SJCRH30 (cell line): ENCODE data around the gene POMGNT1. TPM values are rescaled to one million over a fixed set of nuclear protein-coding genes. Genes with fewer than 3 reads are reported as not detected.
A peak's percentile ranks its signal among the peaks of the same experiment; 100 is the strongest.

Experiments
- DNase-seq, 2 experiments: peaks; one replicate each; pipeline ENCODE4 v3.0.0-alpha.2; 2015 to 2020
- H3K27ac ChIP-seq: fragments of 250-450 bp; sonication (Bioruptor Pico); 2 replicates; pipeline ENCODE4 v1.5.1; 2020; ENCODE audit warnings: mild to moderate bottlenecking, moderate library complexity
- H3K27me3 ChIP-seq: fragments of 250-450 bp; sonication (Bioruptor Pico); 2 replicates; pipeline ENCODE4 v1.5.1; 2020; ENCODE audit warnings: mild to moderate bottlenecking, moderate library complexity
- H3K36me3 ChIP-seq: fragments of 250-450 bp; sonication (Bioruptor Pico); 2 replicates; pipeline ENCODE4 v1.5.1; 2020; ENCODE audit warnings: mild to moderate bottlenecking, moderate library complexity
- H3K4me1 ChIP-seq: fragments of 250-450 bp; sonication (Bioruptor Pico); 2 replicates; pipeline ENCODE4 v1.5.1; 2020; ENCODE audit warnings: mild to moderate bottlenecking, moderate library complexity
- H3K4me3 ChIP-seq: fragments of 250-450 bp; sonication (Bioruptor Pico); 2 replicates; pipeline ENCODE4 v1.5.1; 2020; ENCODE audit warnings: mild to moderate bottlenecking, moderate library complexity
- H3K9me3 ChIP-seq: fragments of 250-450 bp; sonication (Bioruptor Pico); replicated peaks from 2 replicates; pipeline ENCODE4 v1.5.1; 2020; ENCODE audit warnings: mild to moderate bottlenecking, moderate library complexity
- total RNA-seq: library from RNA; depleted of rRNA; stranded (reverse); fragments of >200 nt; shearing (Covaris generic); gene quantifications from 2 replicates; pipeline ENCODE4 v1.2.3, GENCODE V29; 2014

Gene POMGNT1
- total RNA-seq, 1 experiment from 2014 or later, result 53.3 TPM

GRCh38 chr1:46221749-46222148 lies 23.5 kb upstream of the POMGNT1 start:
- H3K4me1 ChIP-seq, result no peaks in the 10 kb centered on the region
- H3K36me3 ChIP-seq, result no peaks in the 10 kb centered on the region
- H3K27me3 ChIP-seq, result no peaks in the 10 kb centered on the region
- H3K4me3 ChIP-seq, result no peak overlapping the region
- DNase-seq, result peak; percentile 19 to 35
- H3K9me3 ChIP-seq, result no peaks in the 10 kb centered on the region
- H3K27ac ChIP-seq, result no peak overlapping the region

GRCh38 chr1:46220808-46221207 lies 22.6 kb upstream of the POMGNT1 start:
- no peak overlapping the region for H3K4me3 ChIP-seq
- no peaks in the 10 kb centered on the region for H3K36me3 ChIP-seq
- H3K27ac ChIP-seq, result no peak overlapping the region
- no peak for DNase-seq
- no peaks in the 10 kb centered on the region for H3K4me1 ChIP-seq
- no peaks in the 10 kb centered on the region for H3K9me3 ChIP-seq
- H3K27me3 ChIP-seq, result no peaks in the 10 kb centered on the region

GRCh38 chr1:46219551-46220520 lies 21.6 kb upstream of the POMGNT1 start:
- H3K27me3 ChIP-seq, result no peaks in the 10 kb centered on the region
- no peak overlapping the region for H3K27ac ChIP-seq
- no peaks in the 10 kb centered on the region for H3K9me3 ChIP-seq
- no peak overlapping the region for H3K4me3 ChIP-seq
- no peaks in the 10 kb centered on the region for H3K36me3 ChIP-seq
- DNase-seq, result no peak
- H3K4me1 ChIP-seq, result no peaks in the 10 kb centered on the region

GRCh38 chr1:46218443-46218842 lies 20.2 kb upstream of the POMGNT1 start:
- H3K27me3 ChIP-seq, result no peaks in the 10 kb centered on the region
- H3K9me3 ChIP-seq, result no peaks in the 10 kb centered on the region
- no peaks in the 10 kb centered on the region for H3K36me3 ChIP-seq
- DNase-seq, result no peak
- H3K4me3 ChIP-seq, result no peak overlapping the region
- H3K4me1 ChIP-seq, result no peaks in the 10 kb centered on the region
- H3K27ac ChIP-seq, result no peak overlapping the region

- no peak overlapping the region for H3K4me3 ChIP-seq
- no peaks in the 10 kb centered on the region for H3K36me3 ChIP-seq
- no peaks in the 10 kb centered on the region for H3K9me3 ChIP-seq
- DNase-seq, result no peak
- no peak overlapping the region for H3K27ac ChIP-seq
- H3K4me1 ChIP-seq, result no peaks in the 10 kb centered on the region
- H3K27me3 ChIP-seq, result no peaks in the 10 kb centered on the region
Observed at GRCh38 chr1:46215504-46215903, 17.3 kb upstream of the POMGNT1 start.

- no peaks in the 10 kb centered on the region for H3K36me3 ChIP-seq
- DNase-seq, result no peak
- no peaks in the 10 kb centered on the region for H3K4me1 ChIP-seq
- H3K27ac ChIP-seq, result no peak overlapping the region
- no peak overlapping the region for H3K4me3 ChIP-seq
- no peaks in the 10 kb centered on the region for H3K9me3 ChIP-seq
- no peaks in the 10 kb centered on the region for H3K27me3 ChIP-seq
Observed at GRCh38 chr1:46211051-46211450, 12.8 kb upstream of the POMGNT1 start.

GRCh38 chr1:46210561-46210960 lies 12.3 kb upstream of the POMGNT1 start:
- Histone ChIP-seq H3K4me3 (no peak overlapping the region), H3K27ac (no peak overlapping the region), H3K27me3 (no peaks in the 10 kb centered on the region), H3K4me1 (no peaks in the 10 kb centered on the region), H3K9me3 (no peaks in the 10 kb centered on the region), H3K36me3 (no peaks in the 10 kb centered on the region)
- no peak for DNase-seq

- no peak overlapping the region for H3K4me3 ChIP-seq
- H3K36me3 ChIP-seq, result no peaks in the 10 kb centered on the region
- no peak overlapping the region for H3K27ac ChIP-seq
- H3K4me1 ChIP-seq, result no peaks in the 10 kb centered on the region
- no peak for DNase-seq
- H3K27me3 ChIP-seq, result no peaks in the 10 kb centered on the region
- no peaks in the 10 kb centered on the region for H3K9me3 ChIP-seq
Observed at GRCh38 chr1:46206399-46206798, 8.2 kb upstream of the POMGNT1 start.

GRCh38 chr1:46205791-46206190 lies 7.6 kb upstream of the POMGNT1 start:
- H3K27me3 ChIP-seq, result no peaks in the 10 kb centered on the region
- no peaks in the 10 kb centered on the region for H3K4me1 ChIP-seq
- no peak for DNase-seq
- no peaks in the 10 kb centered on the region for H3K9me3 ChIP-seq
- no peak overlapping the region for H3K27ac ChIP-seq
- H3K36me3 ChIP-seq, result no peaks in the 10 kb centered on the region
- no peak overlapping the region for H3K4me3 ChIP-seq

- no peak for DNase-seq
- Histone ChIP-seq H3K9me3 (no peaks in the 10 kb centered on the region), H3K4me3 (no peak overlapping the region), H3K27me3 (no peaks in the 10 kb centered on the region), H3K4me1 (no peaks in the 10 kb centered on the region), H3K36me3 (no peaks in the 10 kb centered on the region), H3K27ac (no peak overlapping the region)
Observed at GRCh38 chr1:46205141-46205540, 6.9 kb upstream of the POMGNT1 start.

- Histone ChIP-seq H3K27ac (no peak overlapping the region), H3K4me3 (no peak overlapping the region; the same call in 1 of the 2 replicates), H3K36me3 (no peaks in the 10 kb centered on the region), H3K27me3 (no peaks in the 10 kb centered on the region), H3K9me3 (no peaks in the 10 kb centered on the region), H3K4me1 (no peaks in the 10 kb centered on the region)
- DNase-seq, result no peak
Observed at GRCh38 chr1:46204406-46204742, 6.1 kb upstream of the POMGNT1 start.

GRCh38 chr1:46203738-46204405 lies 5.6 kb upstream of the POMGNT1 start:
- Histone ChIP-seq H3K36me3 (no peaks in the 10 kb centered on the region), H3K4me3 (peak overlapping the region; percentile 73), H3K9me3 (no peaks in the 10 kb centered on the region), H3K27me3 (no peaks in the 10 kb centered on the region), H3K4me1 (no peaks in the 10 kb centered on the region), H3K27ac (no peak overlapping the region)
- DNase-seq, result no peak

GRCh38 chr1:46199233-46199749 lies 1.1 kb upstream of the POMGNT1 start:
- Histone ChIP-seq H3K4me1 (no peaks in the 10 kb centered on the region), H3K9me3 (no peaks in the 10 kb centered on the region), H3K4me3 (no peak overlapping the region; the same call in 1 of the 2 replicates), H3K36me3 (no peaks in the 10 kb centered on the region), H3K27me3 (no peaks in the 10 kb centered on the region), H3K27ac (no peak overlapping the region)
- DNase-seq, result no peak

GRCh38 chr1:46197560-46197963 lies 672 bp downstream of the POMGNT1 start:
- Histone ChIP-seq H3K9me3 (no peaks in the 10 kb centered on the region), H3K4me1 (no peaks in the 10 kb centered on the region), H3K4me3 (peak overlapping the region; percentile 86), H3K27me3 (no peaks in the 10 kb centered on the region), H3K36me3 (no peaks in the 10 kb centered on the region), H3K27ac (peak overlapping the region; percentile 35; the same call in 1 of the 2 replicates)
- DNase-seq, result no peak

- H3K9me3 ChIP-seq, result no peaks in the 10 kb centered on the region
- no peaks in the 10 kb centered on the region for H3K27me3 ChIP-seq
- no peak overlapping the region for H3K27ac ChIP-seq
- no peaks in the 10 kb centered on the region for H3K4me1 ChIP-seq
- no peaks in the 10 kb centered on the region for H3K36me3 ChIP-seq
- no peak overlapping the region for H3K4me3 ChIP-seq
- no peak for DNase-seq
Observed at GRCh38 chr1:46196609-46197008, 1.6 kb downstream of the POMGNT1 start.
